Mesothelial cell of epicardium (in vitro differentiated cells): ENCODE data around the gene SHISA5. TPM values are rescaled to one million over a fixed set of nuclear protein-coding genes. Genes with fewer than 3 reads are reported as not detected.

ENCODE experiments used
- DNase-seq, 2 experiments: peaks; one replicate each; pipeline ENCODE4 v3.0.0; 2021; ENCODE audit warnings: low spot score in 2 of 2; ENCODE audit not compliant: unreplicated experiment in 2 of 2
- H3K27ac Mint-ChIP-seq: 2 replicates; pipeline ENCODE4 v1.8.0; 2021; ENCODE audit warnings: mixed read lengths
- H3K27me3 Mint-ChIP-seq: 2 replicates; pipeline ENCODE4 v1.8.0; 2021; ENCODE audit warnings: low read depth, mixed read lengths
- H3K36me3 Mint-ChIP-seq: 2 replicates; pipeline ENCODE4 v1.8.0; 2021; ENCODE audit warnings: mixed read lengths
- H3K4me1 Mint-ChIP-seq: 2 replicates; pipeline ENCODE4 v1.8.0; 2021; ENCODE audit warnings: mixed read lengths
- H3K4me3 Mint-ChIP-seq: 2 replicates; pipeline ENCODE4 v1.8.0; 2021; ENCODE audit warnings: mild to moderate bottlenecking, moderate library complexity, mixed read lengths
- H3K9me3 Mint-ChIP-seq: 2 replicates; pipeline ENCODE4 v1.8.0; 2021; ENCODE audit warnings: mixed read lengths
- CTCF ChIP-seq: fragments of 200-600 bp; sonication (generic); IDR thresholded peaks from one replicate; pipeline ENCODE4 v1.5.0; 2021; ENCODE audit warnings: antibody characterized with exemption; ENCODE audit not compliant: unreplicated experiment
- total RNA-seq: library from RNA; stranded (reverse); gene quantifications from 3 replicates; pipeline ENCODE4 v1.2.1, GENCODE V29; 2021

Gene SHISA5
- total RNA-seq, 1 donor from 2014 or later, result 154 TPM

- Mint-ChIP-seq H3K4me1 (peaks cover 25% of the 10 kb centered on the region), H3K9me3 (no peaks in the 10 kb centered on the region), H3K4me3 (no peak overlapping the region), H3K27me3 (no peaks in the 10 kb centered on the region), H3K27ac (no peak overlapping the region), H3K36me3 (peaks cover 4% of the 10 kb centered on the region)
- no peak for DNase-seq
- TF ChIP-seq CTCF, result no peak
These were observed 81.7 kb downstream of the SHISA5 start for GRCh38 chr3:48422272-48422671.

GRCh38 chr3:48420561-48420960 is 83.4 kb downstream of the SHISA5 start:
- no peak overlapping the region for H3K27ac Mint-ChIP-seq
- peaks cover 11% of the 10 kb centered on the region for H3K4me1 Mint-ChIP-seq
- no peaks in the 10 kb centered on the region for H3K9me3 Mint-ChIP-seq
- no peak overlapping the region for H3K4me3 Mint-ChIP-seq
- no peak for DNase-seq
- TF ChIP-seq CTCF, result no peak
- H3K36me3 Mint-ChIP-seq, result peaks cover 7% of the 10 kb centered on the region
- no peaks in the 10 kb centered on the region for H3K27me3 Mint-ChIP-seq

- Mint-ChIP-seq H3K4me3 (no peak overlapping the region), H3K27ac (no peak overlapping the region), H3K9me3 (no peaks in the 10 kb centered on the region), H3K27me3 (no peaks in the 10 kb centered on the region), H3K4me1 (peaks cover 4% of the 10 kb centered on the region), H3K36me3 (peaks cover 9% of the 10 kb centered on the region)
- DNase-seq, result no peak
- TF ChIP-seq CTCF, result no peak
These were observed 84.4 kb downstream of the SHISA5 start for GRCh38 chr3:48419597-48419996.

- Mint-ChIP-seq H3K9me3 (no peaks in the 10 kb centered on the region), H3K4me1 (no peaks in the 10 kb centered on the region), H3K27me3 (no peaks in the 10 kb centered on the region), H3K27ac (no peak overlapping the region), H3K36me3 (peaks cover 12% of the 10 kb centered on the region), H3K4me3 (no peak overlapping the region)
- no peak for TF ChIP-seq CTCF
- no peak for DNase-seq
These were observed 84.8 kb downstream of the SHISA5 start for GRCh38 chr3:48419149-48419548.

- no peak for DNase-seq
- TF ChIP-seq CTCF, result no peak
- Mint-ChIP-seq H3K36me3 (peaks cover 12% of the 10 kb centered on the region), H3K27ac (no peak overlapping the region), H3K27me3 (no peaks in the 10 kb centered on the region), H3K4me3 (no peak overlapping the region), H3K4me1 (no peaks in the 10 kb centered on the region), H3K9me3 (no peaks in the 10 kb centered on the region)
These were observed 85.3 kb downstream of the SHISA5 start for GRCh38 chr3:48418651-48419050.

- Mint-ChIP-seq H3K4me3 (no peak overlapping the region), H3K4me1 (no peaks in the 10 kb centered on the region), H3K36me3 (peaks cover 16% of the 10 kb centered on the region), H3K9me3 (no peaks in the 10 kb centered on the region), H3K27me3 (no peaks in the 10 kb centered on the region), H3K27ac (no peak overlapping the region)
- TF ChIP-seq CTCF, result no peak
- no peak for DNase-seq
These were observed 85.8 kb downstream of the SHISA5 start for GRCh38 chr3:48418140-48418539.
